Measurements from ENCODE around the gene OR2M4.
"Not testable (repeated sequence)": the region's sequence is repeated elsewhere in the genome, so short reads cannot be mapped to it uniquely, and the experiment has no call there.

Gene OR2M4, protein sequence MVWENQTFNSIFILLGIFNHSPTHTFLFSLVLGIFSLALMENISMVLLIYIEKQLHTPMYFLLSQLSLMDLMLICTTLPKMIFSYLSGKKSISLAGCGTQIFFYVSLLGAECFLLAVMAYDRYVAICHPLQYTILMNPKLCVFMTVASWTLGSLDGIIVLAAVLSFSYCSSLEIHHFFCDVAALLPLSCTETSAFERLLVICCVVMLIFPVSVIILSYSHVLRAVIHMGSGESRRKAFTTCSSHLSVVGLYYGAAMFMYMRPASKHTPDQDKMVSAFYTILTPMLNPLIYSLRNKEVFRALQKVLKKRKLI

GRCh38 chr1:248231117-248231516, at the start of gene OR2M4:
Gene OR2M4 (plus strand): TSS chr1:248231417. CDS start chr1:248238929, 7,512 bp downstream.
- no peak for DNase-seq

- no peak for DNase-seq
Observed at GRCh38 chr1:248183996-248184395, 47.2 kb upstream of the OR2M4 start.

- DNase-seq: no peak
Observed at GRCh38 chr1:248187363-248187762, 43.9 kb upstream of the OR2M4 start.

GRCh38 chr1:248189026-248189425, 42.2 kb upstream of the OR2M4 start:
- no peak for DNase-seq

DNA sequence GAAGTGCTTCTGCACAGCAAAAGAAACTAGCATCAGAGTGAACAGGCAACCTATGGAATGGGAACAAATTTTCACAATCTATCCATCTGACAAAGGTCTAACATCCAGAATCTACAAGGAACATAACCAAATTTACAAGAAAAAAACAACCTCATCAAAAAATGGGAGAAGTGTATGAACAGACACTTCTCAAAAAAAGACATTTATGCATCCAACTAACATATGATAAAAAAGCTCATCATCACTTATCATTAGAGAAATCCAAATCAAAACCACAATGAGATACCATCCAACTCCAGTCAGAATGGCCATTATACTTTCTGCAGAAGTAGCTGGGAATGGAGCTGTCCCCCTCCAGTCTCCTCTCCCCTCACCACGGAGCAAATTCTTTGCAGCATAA, 37.1 kb upstream of the OR2M4 start:
- no peak for DNase-seq

- no peak for DNase-seq
Observed at GRCh38 chr1:248196965-248197364, 34.3 kb upstream of the OR2M4 start, which contains the start of gene OR2M3. Gene OR2M3 (plus strand): TSS chr1:248197265. CDS start chr1:248203068, 5,803 bp downstream.

GRCh38 chr1:248215880-248216279, 15.3 kb upstream of the OR2M4 start:
- no peak for DNase-seq

- DNase-seq: no peak
Observed at GRCh38 chr1:248225537-248225936, 5.7 kb upstream of the OR2M4 start.

DNA sequence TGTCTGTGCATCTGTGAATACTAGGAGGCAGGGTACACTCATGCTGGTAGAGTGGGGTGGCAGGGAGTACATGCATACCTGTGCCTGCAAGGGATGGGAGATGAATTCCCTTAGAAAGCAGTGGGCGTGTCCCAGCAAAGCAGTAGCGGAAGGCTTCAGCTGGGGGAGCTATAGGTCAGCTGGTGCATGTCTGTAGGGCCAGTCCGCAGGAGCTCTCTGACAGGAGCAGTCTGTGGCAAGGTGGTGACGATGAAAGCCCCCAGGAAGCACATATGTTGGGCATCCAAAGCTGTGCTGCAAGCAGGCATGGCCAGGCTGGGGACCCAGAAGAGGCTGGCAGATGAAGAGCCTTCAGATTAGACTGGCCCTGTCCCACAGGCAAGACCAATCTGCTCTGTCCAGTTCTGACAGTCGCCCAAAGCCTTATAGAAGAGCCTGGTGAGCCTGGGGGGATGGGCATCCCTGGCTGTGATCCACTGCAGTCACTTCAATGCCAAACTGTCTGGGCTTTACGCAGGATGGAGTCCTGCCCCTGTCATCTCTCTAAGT, 1.8 kb upstream of the OR2M4 start:
- no peak for DNase-seq

- no peak for DNase-seq
Observed at GRCh38 chr1:248239478-248239877, 8.3 kb downstream of the OR2M4 start.

GRCh38 chr1:248243204-248243603, 12.0 kb downstream of the OR2M4 start:
- no peak for DNase-seq

DNA sequence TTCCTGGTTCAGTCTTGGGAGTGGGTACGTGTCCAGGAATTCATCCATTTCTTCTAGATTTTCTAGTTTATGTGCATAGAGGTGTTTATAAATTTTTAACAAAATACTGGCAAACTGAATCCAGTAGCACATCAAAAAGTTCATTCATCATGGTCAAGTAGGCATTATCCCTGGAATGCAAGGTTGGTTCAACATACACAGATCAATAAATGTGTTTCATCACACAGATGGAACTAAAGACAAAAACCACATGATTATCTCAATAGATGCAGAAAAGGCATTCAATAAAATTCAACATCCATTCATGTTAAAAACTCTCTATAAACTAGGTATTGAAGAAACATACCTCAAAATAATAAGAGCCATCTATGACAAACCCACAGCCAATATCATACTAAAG, 28.1 kb downstream of the OR2M4 start:
- not testable (repeated sequence) for DNase-seq

GRCh38 chr1:248268178-248268577, 37.0 kb downstream of the OR2M4 start:
- DNase-seq: no peak

GRCh38 chr1:248273225-248273624, 42.0 kb downstream of the OR2M4 start:
- DNase-seq: not testable (repeated sequence)

- no peak for DNase-seq
Observed at GRCh38 chr1:248277876-248278275, 46.7 kb downstream of the OR2M4 start, which contains the start of gene OR2T33. Gene OR2T33 (minus strand): TSS chr1:248277976. CDS start chr1:248273814, 4,162 bp downstream.

- no peak for DNase-seq
Observed at GRCh38 chr1:248288391-248288790, 57.2 kb downstream of the OR2M4 start.
